ENCODE measurements around the gene BTBD1.
A peak's percentile ranks its signal among the peaks of the same experiment; 100 is the strongest.

Gene BTBD1

GRCh38 chr15:83102346-83102745, 35.3 kb upstream of the BTBD1 start:
- no peak for TF ChIP-seq POU6F1 (CRISPR knock-in tag; IDR thresholded peaks at IDR 0.05; ENCODE audit: borderline replicate concordance, low read depth)
- TF ChIP-seq CSDC2 (CRISPR knock-in tag; IDR thresholded peaks at IDR 0.05), result no peak
- no peak for TF ChIP-seq OSR1 (CRISPR knock-in tag; IDR thresholded peaks at IDR 0.05)
- no peak for TF ChIP-seq TSHZ2 (CRISPR knock-in tag; IDR thresholded peaks at IDR 0.05)
- TF ChIP-seq BACH2 (CRISPR knock-in tag; IDR thresholded peaks at IDR 0.05; ENCODE audit: borderline replicate concordance), result no peak
- TF ChIP-seq GLIS3 (CRISPR knock-in tag; IDR thresholded peaks at IDR 0.05), result no peak
- no peak for TF ChIP-seq CSRNP3 (CRISPR knock-in tag; IDR thresholded peaks at IDR 0.05)
- no peak for TF ChIP-seq ZNF8 (CRISPR knock-in tag; IDR thresholded peaks at IDR 0.05)
- TF ChIP-seq RARB (CRISPR knock-in tag; IDR thresholded peaks at IDR 0.05), result no peak
- no peak for TF ChIP-seq TCF4 (CRISPR knock-in tag; IDR thresholded peaks at IDR 0.05; ENCODE audit: borderline replicate concordance)
- TF ChIP-seq ZNF70 (CRISPR knock-in tag; IDR thresholded peaks at IDR 0.05), result no peak
- no peak for TF ChIP-seq PPARA (CRISPR knock-in tag; IDR thresholded peaks at IDR 0.05; ENCODE audit: borderline replicate concordance)
- ATAC-seq, result no peak

- ATAC-seq, result no peak
- no peak for TF ChIP-seq ESRRG (CRISPR knock-in tag; IDR thresholded peaks at IDR 0.05)
Measured at GRCh38 chr15:83100097-83100646, 33.1 kb upstream of the BTBD1 start.

GRCh38 chr15:83099290-83099689, 32.2 kb upstream of the BTBD1 start:
- TF ChIP-seq ZNF8 (CRISPR knock-in tag; IDR thresholded peaks at IDR 0.05) (no peak), TCF4 (CRISPR knock-in tag; IDR thresholded peaks at IDR 0.05; ENCODE audit: borderline replicate concordance) (no peak), PPARA (CRISPR knock-in tag; IDR thresholded peaks at IDR 0.05; ENCODE audit: borderline replicate concordance) (no peak), ISL1 (CRISPR knock-in tag; IDR thresholded peaks at IDR 0.05) (no peak), OSR1 (CRISPR knock-in tag; IDR thresholded peaks at IDR 0.05) (no peak)
- ATAC-seq, result no peak

- no peak for TF ChIP-seq TCF4 (CRISPR knock-in tag; IDR thresholded peaks at IDR 0.05; ENCODE audit: borderline replicate concordance)
- 0 out of 2 replicates have a peak, but pooled peaks have one; percentile 24 for TF ChIP-seq ZNF565 (CRISPR knock-in tag; conservative IDR thresholded peaks at IDR 0.05; ENCODE audit: low read depth)
Measured at GRCh38 chr15:83098079-83098478, 31.0 kb upstream of the BTBD1 start.

GRCh38 chr15:83094583-83094982, 27.5 kb upstream of the BTBD1 start:
- no peak for ATAC-seq
- TF ChIP-seq BACH2 (CRISPR knock-in tag; IDR thresholded peaks at IDR 0.05; ENCODE audit: borderline replicate concordance) (no peak), ZFP3 (CRISPR knock-in tag; IDR thresholded peaks at IDR 0.05) (no peak), OSR1 (CRISPR knock-in tag; IDR thresholded peaks at IDR 0.05) (no peak), SNAI2 (CRISPR knock-in tag; IDR thresholded peaks at IDR 0.05) (no peak), RARB (CRISPR knock-in tag; IDR thresholded peaks at IDR 0.05) (no peak), ZNF565 (CRISPR knock-in tag; conservative IDR thresholded peaks at IDR 0.05; ENCODE audit: low read depth) (no peak), ZFP30 (CRISPR knock-in tag; IDR thresholded peaks at IDR 0.05) (no peak), CSDC2 (CRISPR knock-in tag; IDR thresholded peaks at IDR 0.05) (no peak), TCF4 (CRISPR knock-in tag; IDR thresholded peaks at IDR 0.05; ENCODE audit: borderline replicate concordance) (no peak), POU6F1 (CRISPR knock-in tag; IDR thresholded peaks at IDR 0.05; ENCODE audit: borderline replicate concordance, low read depth) (no peak), CREB5 (CRISPR knock-in tag; IDR thresholded peaks at IDR 0.05; ENCODE audit: low read depth) (no peak), TSHZ2 (CRISPR knock-in tag; IDR thresholded peaks at IDR 0.05) (no peak)

More at GRCh38 chr15:83098079-83098478, 31.0 kb upstream of the BTBD1 start:
- ATAC-seq, result no peak

Measured in SK-N-SH treated with all-trans-retinoic acid at 6 μM for 48 hours (cell line).